Measurements from ENCODE around the gene EFNA1.
"Not testable (repeated sequence)": the region's sequence is repeated elsewhere in the genome, so short reads cannot be mapped to it uniquely, and the experiment has no call there.

The EFNA1 gene

GRCh38 chr1:155145491-155145890, 17.8 kb downstream of the EFNA1 start:
- DNase-seq (ENCODE audit: low spot score): no peak

- not testable (repeated sequence) for DNase-seq (ENCODE audit: low spot score)
These were observed 28.4 kb downstream of the EFNA1 start for GRCh38 chr1:155155996-155156643.

- no peak for DNase-seq (ENCODE audit: low spot score)
These were observed 31.3 kb downstream of the EFNA1 start for GRCh38 chr1:155158991-155159390.

GRCh38 chr1:155160128-155160527, 32.5 kb downstream of the EFNA1 start:
- peak; percentile 36 for DNase-seq (ENCODE audit: low spot score)

GRCh38 chr1:155162631-155163030, 35.0 kb downstream of the EFNA1 start:
- DNase-seq (ENCODE audit: low spot score): not testable (repeated sequence)

GRCh38 chr1:155163785-155164184, 36.1 kb downstream of the EFNA1 start:
- not testable (repeated sequence) for DNase-seq (ENCODE audit: low spot score)

GRCh38 chr1:155164625-155165024, 36.9 kb downstream of the EFNA1 start:
- peak; percentile 6 for DNase-seq (ENCODE audit: low spot score)

GRCh38 chr1:155166051-155166470, 38.4 kb downstream of the EFNA1 start:
- DNase-seq (ENCODE audit: low spot score): peak; percentile 64

- peak; percentile 71 for DNase-seq (ENCODE audit: low spot score)
These were observed 38.9 kb downstream of the EFNA1 start for GRCh38 chr1:155166471-155167165.

GRCh38 chr1:155167166-155168104, 39.8 kb downstream of the EFNA1 start:
- DNase-seq (ENCODE audit: low spot score): peak; percentile 85

GRCh38 chr1:155168105-155168445, 40.4 kb downstream of the EFNA1 start:
- not testable (repeated sequence) for DNase-seq (ENCODE audit: low spot score)

- DNase-seq (ENCODE audit: low spot score): peak; percentile 30
These were observed 41.0 kb downstream of the EFNA1 start for GRCh38 chr1:155168456-155169210.

GRCh38 chr1:155169541-155169940, 41.9 kb downstream of the EFNA1 start:
- DNase-seq (ENCODE audit: low spot score): peak; percentile 12

- peak; percentile 30 for DNase-seq (ENCODE audit: low spot score)
These were observed 42.6 kb downstream of the EFNA1 start for GRCh38 chr1:155170101-155170785.

- peak; percentile 20 for DNase-seq (ENCODE audit: low spot score)
These were observed 43.1 kb downstream of the EFNA1 start for GRCh38 chr1:155170806-155171205.

- peak; percentile 31 for DNase-seq (ENCODE audit: low spot score)
These were observed 44.4 kb downstream of the EFNA1 start for GRCh38 chr1:155171836-155172731.

- peak; percentile 94 for DNase-seq (ENCODE audit: low spot score)
These were observed 45.2 kb downstream of the EFNA1 start, which contains the start of gene KRTCAP2 for GRCh38 chr1:155172732-155173477. Gene KRTCAP2 (minus strand): TSS chr1:155173304. CDS start chr1:155173224, 80 bp downstream.

- DNase-seq (ENCODE audit: low spot score): peak; percentile 61
These were observed 46.0 kb downstream of the EFNA1 start, which contains the start of gene TRIM46 for GRCh38 chr1:155173478-155174323. Gene TRIM46 (plus strand): TSS chr1:155173849. CDS start chr1:155173967, 118 bp downstream.

Data from left forelimb (tissue), 1 donor.